ENCODE results near the gene C11orf87.

The C11orf87 gene

GRCh38 chr11:109443052-109443451, 21.1 kb downstream of the C11orf87 start:
- DNase-seq, result no peak

- no peak for DNase-seq
These were observed 32.9 kb downstream of the C11orf87 start for GRCh38 chr11:109454857-109455256.
